HEK293T (cell line): ENCODE measurements around the gene MLYCD.

Experiments used
- CTCF ChIA-PET: fragments of 350-600 bp; formaldehyde crosslinking; extraction: SDS; loops from one replicate; lab custom pipeline; 2021; ENCODE audit warnings: antibody characterized with exemption, inconsistent platforms; lab: Yijun Ruan, JAX
- POLR2A ChIA-PET: fragments of 350-600 bp; formaldehyde crosslinking; extraction: SDS; loops from one replicate; lab custom pipeline; 2020; ENCODE audit warnings: antibody characterized with exemption, inconsistent platforms; lab: Yijun Ruan, JAX
- DNase-seq: peaks from one replicate; pipeline ENCODE4 v3.0.0; 2012; ENCODE audit warnings: mixed read lengths; ENCODE audit errors: extremely low spot score
- ARNT ChIP-seq: fragments of 450-650 bp; IDR thresholded peaks from 2 replicates; pipeline ENCODE4 v1.6.1; 2017; ENCODE audit warnings: mild to moderate bottlenecking
- BHLHE40 ChIP-seq: fragments of 450-650 bp; IDR thresholded peaks from 2 replicates; pipeline ENCODE4 v1.6.1; 2016; ENCODE audit warnings: mild to moderate bottlenecking, moderate library complexity, borderline replicate concordance
- CTBP1 ChIP-seq: fragments of 450-650 bp; IDR thresholded peaks from 2 replicates; pipeline ENCODE4 v1.6.1; 2016; ENCODE audit warnings: borderline replicate concordance
- ELF4 ChIP-seq: fragments of 450-650 bp; IDR thresholded peaks from 2 replicates; pipeline ENCODE4 v1.6.1; 2017; ENCODE audit warnings: antibody characterized with exemption
- FOXA1 ChIP-seq: fragments of 450-650 bp; IDR thresholded peaks from 2 replicates; pipeline ENCODE4 v1.6.1; 2016; ENCODE audit warnings: mild to moderate bottlenecking
- FOXM1 ChIP-seq: fragments of 450-650 bp; IDR thresholded peaks from 2 replicates; pipeline ENCODE4 v1.6.1; 2017; ENCODE audit warnings: mild to moderate bottlenecking, borderline replicate concordance
- HDGF ChIP-seq: fragments of 450-650 bp; IDR thresholded peaks from 2 replicates; pipeline ENCODE4 v1.6.1; 2017; ENCODE audit warnings: antibody characterized with exemption, borderline replicate concordance
- L3MBTL2 ChIP-seq: fragments of 450-650 bp; conservative IDR thresholded peaks from 2 replicates; pipeline ENCODE4 v1.6.1; 2016; ENCODE audit warnings: mild to moderate bottlenecking
- LEF1 ChIP-seq: fragments of 450-650 bp; IDR thresholded peaks from 2 replicates; pipeline ENCODE4 v1.6.1; 2017; ENCODE audit warnings: mild to moderate bottlenecking, borderline replicate concordance
- NFRKB ChIP-seq: fragments of 450-650 bp; IDR thresholded peaks from 2 replicates; pipeline ENCODE4 v1.6.1; 2016; ENCODE audit warnings: mild to moderate bottlenecking, moderate library complexity
- SP1 ChIP-seq: fragments of 450-650 bp; IDR thresholded peaks from 2 replicates; pipeline ENCODE4 v1.6.1; 2017
- SUZ12 ChIP-seq: fragments of 450-650 bp; IDR thresholded peaks from 2 replicates; pipeline ENCODE4 v1.6.1; 2016; ENCODE audit warnings: mild to moderate bottlenecking
- TARDBP ChIP-seq: fragments of 450-650 bp; IDR thresholded peaks from 2 replicates; pipeline ENCODE4 v1.6.1; 2016
- ZNF384 ChIP-seq: fragments of 450-650 bp; IDR thresholded peaks from 2 replicates; pipeline ENCODE4 v1.6.1; 2016
- TF ChIP-seq, protein P1 (sequence below): fragments of 450-650 bp; IDR thresholded peaks from 2 replicates; pipeline ENCODE4 v1.6.1; 2016

Gene MLYCD

DNA sequence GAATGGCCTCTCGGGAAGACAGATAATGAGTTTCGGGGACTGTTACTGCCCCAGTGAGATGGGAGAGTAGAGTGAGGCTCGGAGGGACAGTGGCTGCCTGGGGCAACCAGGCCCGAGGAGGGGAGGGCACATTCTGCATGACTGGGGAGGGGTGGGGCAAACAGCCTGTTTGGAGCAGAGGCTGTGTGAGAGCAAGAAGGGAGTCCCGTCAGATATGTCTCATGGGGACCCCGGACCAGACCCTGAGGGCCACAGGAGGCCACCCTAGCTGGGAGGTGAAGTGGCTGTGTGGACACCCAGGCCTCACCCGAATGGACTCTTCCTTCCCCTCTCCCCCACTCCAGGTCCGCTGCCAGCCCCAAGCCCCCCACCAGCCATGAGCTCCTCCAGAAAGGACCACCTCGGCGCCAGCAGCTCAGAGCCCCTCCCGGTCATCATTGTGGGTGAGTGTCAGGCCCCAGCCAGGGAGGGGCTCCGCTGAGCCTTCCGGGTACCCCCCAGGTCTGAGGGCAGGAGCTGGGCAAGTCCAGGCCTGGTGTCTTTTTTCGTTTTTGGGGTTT is 58.5 kb downstream of the MLYCD start:
- TF ChIP-seq SP1: no peak
- no peak for TF ChIP-seq SUZ12
- no peak for TF ChIP-seq LEF1
- TF ChIP-seq BHLHE40: no peak
- TF ChIP-seq HDGF: no peak
- no peak for TF ChIP-seq FOXM1
- TF ChIP-seq ELF4: no peak
- TF ChIP-seq NFRKB: no peak
- TF ChIP-seq L3MBTL2: no peak
- DNase-seq: no peak
- ChIA-PET CTCF (interaction anchor here (0.9 to 3.0 kb wide), 6 partner anchors 84 to 221 kb away, joined by 3 to 34 read pairs (median 4); no protein-coding TSS in a partner anchor), POLR2A (no interaction called here)

DNA sequence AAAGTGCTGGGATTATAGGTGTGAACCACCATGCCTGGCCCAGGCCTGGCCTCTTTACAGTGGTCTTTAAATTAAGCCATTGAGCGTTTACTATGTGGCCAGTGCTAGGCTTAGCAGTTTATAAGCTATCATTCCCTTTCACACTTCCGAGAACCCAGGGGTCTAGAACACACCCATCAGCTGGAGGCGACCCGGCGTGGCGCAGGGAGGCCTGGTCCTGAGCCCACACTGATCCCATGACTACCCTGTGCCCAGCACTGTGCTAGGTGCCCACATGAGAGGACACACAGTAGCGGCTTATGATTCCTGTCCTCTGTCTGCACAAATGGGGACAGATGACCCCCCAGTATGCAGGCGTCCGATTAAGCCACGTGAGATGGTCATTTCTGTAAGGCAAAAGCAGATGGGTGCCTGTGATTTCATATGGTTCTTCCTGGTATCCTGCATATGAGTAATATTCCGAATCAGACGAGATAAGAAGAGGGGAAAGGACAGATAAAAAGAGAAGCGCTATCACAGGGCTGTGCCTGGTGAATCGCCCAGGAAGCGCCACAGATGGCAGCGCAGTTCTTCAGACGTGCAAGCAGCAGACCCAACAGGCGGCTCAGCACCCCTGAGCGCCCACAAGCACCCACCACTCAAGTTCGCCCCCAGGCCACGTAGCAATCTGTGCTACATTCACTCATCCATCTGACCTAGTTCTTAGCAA is 59.4 kb downstream of the MLYCD start:
- ChIA-PET POLR2A (no interaction called here), CTCF (interaction anchor here (0.5 to 3.0 kb wide), 3 partner anchors 88 to 175 kb away, joined by 4 to 34 read pairs (median 4); no protein-coding TSS in a partner anchor)

DNA sequence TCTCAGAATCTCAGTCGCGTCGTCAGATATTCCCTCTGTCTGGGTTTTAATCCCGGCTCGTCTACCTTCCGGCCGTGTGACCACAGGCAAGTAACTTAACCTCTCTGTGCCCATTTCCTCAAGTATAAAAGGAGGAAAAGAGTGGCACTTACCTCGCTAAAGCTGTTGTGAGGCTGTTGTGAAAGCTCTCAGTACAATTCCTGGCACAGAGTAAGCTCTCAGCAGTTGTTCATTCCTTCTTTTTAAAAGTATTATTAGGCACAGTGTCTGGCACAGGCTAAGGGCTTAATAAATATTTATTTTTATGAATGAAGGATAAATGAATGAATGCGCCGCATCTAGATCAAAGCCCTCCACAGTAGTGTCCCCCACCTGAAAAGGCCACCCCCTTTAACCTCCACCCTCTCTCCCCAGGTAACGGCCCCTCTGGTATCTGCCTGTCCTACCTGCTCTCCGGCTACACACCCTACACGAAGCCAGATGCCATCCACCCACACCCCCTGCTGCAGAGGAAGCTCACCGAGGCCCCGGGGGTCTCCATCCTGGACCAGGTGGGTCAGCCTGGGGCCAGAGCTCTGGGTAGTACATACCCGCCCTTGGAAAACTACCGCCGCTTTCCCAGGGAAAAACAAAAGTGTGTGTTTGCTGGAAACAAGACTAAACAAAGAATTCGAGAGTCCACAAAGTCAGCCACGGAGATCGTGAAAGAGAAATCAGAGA is 60.1 kb downstream of the MLYCD start:
- POLR2A ChIA-PET: no interaction called here
- TF ChIP-seq NFRKB: no peak
- TF ChIP-seq, protein P1, sequence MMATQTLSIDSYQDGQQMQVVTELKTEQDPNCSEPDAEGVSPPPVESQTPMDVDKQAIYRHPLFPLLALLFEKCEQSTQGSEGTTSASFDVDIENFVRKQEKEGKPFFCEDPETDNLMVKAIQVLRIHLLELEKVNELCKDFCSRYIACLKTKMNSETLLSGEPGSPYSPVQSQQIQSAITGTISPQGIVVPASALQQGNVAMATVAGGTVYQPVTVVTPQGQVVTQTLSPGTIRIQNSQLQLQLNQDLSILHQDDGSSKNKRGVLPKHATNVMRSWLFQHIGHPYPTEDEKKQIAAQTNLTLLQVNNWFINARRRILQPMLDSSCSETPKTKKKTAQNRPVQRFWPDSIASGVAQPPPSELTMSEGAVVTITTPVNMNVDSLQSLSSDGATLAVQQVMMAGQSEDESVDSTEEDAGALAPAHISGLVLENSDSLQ: no peak
- DNase-seq: no peak
- CTCF ChIA-PET: interaction anchor here (0.5 kb wide), 1 partner anchor 174 kb away, joined by 4 read pairs; no protein-coding TSS in a partner anchor

More for the DNA sequence above, 59.4 kb downstream of the MLYCD start:
- TF ChIP-seq TARDBP (no peak), ELF4 (no peak), SUZ12 (no peak), FOXA1 (no peak), HDGF (no peak), SP1 (no peak), FOXM1 (no peak), ZNF384 (no peak), LEF1 (no peak), L3MBTL2 (no peak)
- TF ChIP-seq, protein P1: no peak
- DNase-seq: no peak

DNA sequence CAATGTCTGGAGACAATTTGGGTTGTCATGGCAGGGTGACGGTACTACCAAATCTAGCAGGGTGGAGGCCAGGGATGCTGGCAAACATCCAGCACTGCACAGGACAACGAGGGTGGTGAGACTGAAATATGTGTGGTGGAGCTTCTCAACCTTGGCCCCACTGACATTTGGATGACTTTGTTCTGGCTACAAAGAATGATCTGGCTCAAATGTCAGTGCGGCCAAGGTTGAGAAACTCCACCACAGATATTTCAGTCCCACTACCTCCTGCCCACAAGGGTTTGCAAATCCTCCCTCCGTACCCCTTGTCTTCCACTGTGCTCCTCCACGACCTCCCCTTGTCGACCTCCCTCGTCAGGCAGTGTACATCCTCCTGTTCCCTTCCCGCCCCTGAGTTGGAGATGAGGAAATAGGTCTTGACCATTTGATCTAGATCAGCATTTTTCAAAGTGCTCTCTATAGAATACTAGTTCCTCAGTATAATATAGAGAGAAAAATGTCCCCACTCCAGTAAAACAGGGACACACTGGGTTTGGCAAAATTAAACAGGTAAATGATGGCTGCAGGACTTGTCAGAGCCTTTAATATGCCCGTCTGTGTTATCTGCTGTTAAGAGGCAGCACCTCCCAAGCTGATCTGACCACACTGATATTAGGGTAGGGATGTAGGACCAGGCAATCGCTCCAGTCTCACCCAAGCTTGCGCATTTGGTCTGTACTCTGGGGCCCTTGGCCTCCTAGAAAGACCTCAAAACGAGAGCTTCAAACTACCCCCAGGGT is 60.9 kb downstream of the MLYCD start:
- no peak for DNase-seq
- no peak for TF ChIP-seq ARNT
- TF ChIP-seq LEF1: no peak
- TF ChIP-seq CTBP1: no peak
- TF ChIP-seq NFRKB: no peak
- no peak for TF ChIP-seq FOXM1
- TF ChIP-seq BHLHE40: no peak
- no peak for TF ChIP-seq TARDBP
- TF ChIP-seq ELF4: no peak
- TF ChIP-seq, protein P1: no peak
- ChIA-PET POLR2A (no interaction called here), CTCF (no interaction called here)

DNA sequence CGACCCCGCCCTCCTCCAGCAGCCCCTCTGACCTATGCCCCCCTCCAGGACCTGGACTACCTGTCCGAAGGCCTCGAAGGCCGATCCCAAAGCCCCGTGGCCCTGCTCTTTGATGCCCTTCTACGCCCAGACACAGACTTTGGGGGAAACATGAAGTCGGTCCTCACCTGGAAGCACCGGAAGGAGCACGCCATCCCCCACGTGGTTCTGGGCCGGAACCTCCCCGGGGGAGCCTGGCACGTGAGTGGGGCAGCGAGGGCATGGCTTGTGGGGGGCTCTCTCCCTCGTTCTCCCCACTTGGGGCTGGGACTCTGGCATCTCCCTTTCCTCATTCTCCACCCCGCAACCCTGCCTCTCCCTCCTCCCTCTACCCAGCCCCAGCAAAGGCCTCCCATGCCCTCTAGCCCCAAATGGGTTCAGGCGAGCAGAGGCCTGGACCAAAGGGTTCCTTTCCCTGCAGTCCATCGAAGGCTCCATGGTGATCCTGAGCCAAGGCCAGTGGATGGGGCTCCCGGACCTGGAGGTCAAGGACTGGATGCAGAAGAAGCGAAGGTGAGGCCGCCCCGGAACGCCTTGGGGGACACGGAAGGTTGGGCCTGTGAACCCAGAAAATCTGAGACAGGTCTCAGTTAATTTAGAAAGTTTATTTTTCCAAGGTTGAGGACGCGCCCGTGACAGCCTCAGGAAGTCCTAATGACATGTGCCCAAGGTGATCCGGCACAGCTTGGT is 61.8 kb downstream of the MLYCD start:
- ChIA-PET CTCF (no interaction called here), POLR2A (no interaction called here)
- no peak for TF ChIP-seq L3MBTL2
- DNase-seq: no peak

DNA sequence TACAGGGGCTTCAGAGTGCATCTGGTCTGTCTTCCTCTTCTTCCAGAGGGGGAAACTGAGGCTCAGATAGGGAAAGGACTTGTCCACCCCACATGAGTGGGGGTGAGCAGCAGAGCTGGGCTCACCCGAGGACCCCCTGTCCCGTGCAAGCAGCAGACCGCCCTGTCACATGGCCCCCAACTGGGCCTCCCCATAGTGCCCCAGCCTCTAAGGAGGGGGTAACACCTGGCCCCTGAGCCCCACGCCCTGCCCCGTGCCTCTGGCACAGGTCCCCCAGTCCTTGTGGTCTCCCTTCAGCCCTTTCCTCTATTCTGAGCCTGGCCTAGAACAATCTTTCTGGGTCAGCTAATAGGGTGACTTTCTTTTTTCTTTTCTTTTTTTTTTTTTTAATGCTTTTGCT is 62.7 kb downstream of the MLYCD start:
- no peak for TF ChIP-seq HDGF
- TF ChIP-seq BHLHE40: no peak
- no peak for DNase-seq
- ChIA-PET CTCF (no interaction called here), POLR2A (no interaction called here)
